ENCODE data around the gene PXDN. TPM values are rescaled to one million over a fixed set of nuclear protein-coding genes. Genes with fewer than 3 reads are reported as not detected.

The PXDN gene
- total RNA-seq, 2 donors from 2014 or later: 9.5 to 20.0 TPM

DNA sequence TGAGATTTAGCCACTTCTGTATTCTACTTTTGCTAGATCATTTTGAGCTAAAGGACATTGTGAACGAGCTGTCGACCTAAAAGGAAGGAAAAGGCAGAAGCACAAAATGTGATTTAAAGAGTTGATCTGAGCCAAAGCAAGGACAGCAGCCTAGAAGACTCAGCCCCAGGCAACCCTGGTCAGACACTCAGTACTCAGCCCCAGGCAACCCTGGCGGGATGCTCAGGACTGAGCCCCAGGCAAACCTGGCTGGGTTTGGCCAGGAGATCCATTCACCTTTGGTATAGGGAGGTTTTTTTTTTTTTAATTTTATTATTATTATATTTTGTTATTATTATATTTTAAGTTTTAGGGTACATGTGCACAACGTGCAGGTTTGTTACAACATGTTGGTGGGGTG is 34.3 kb upstream of the PXDN start:
- no peaks in the 10 kb centered on the region for H3K36me3 ChIP-seq
- intact Hi-C loops (cut with DNase I): no loop called here

DNA sequence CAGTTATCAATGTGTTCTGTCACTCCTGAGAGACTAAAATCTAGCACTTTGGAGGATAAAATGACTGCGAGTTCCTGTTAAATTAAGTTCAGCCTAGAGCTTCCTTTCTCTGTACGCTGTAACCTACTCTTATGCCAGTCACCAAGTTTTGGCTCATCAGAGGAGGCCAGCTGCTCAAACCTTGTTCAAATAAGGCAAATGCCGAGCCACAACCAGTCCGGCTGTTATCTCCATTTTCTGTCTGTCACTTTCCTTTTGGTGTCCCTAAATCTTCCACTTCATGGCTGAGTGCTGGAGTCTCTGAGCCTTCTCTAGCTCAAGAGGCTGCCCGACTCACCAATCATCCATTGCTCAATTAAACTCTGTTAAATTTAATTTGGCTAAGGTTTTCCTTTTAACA is 33.5 kb upstream of the PXDN start:
- H3K9ac ChIP-seq (ENCODE audit: low read depth in 2 of 2, low read length in 2 of 2): no peak overlapping the region
- no peak overlapping the region for H3K4me3 ChIP-seq
- TF ChIP-seq, protein P1, sequence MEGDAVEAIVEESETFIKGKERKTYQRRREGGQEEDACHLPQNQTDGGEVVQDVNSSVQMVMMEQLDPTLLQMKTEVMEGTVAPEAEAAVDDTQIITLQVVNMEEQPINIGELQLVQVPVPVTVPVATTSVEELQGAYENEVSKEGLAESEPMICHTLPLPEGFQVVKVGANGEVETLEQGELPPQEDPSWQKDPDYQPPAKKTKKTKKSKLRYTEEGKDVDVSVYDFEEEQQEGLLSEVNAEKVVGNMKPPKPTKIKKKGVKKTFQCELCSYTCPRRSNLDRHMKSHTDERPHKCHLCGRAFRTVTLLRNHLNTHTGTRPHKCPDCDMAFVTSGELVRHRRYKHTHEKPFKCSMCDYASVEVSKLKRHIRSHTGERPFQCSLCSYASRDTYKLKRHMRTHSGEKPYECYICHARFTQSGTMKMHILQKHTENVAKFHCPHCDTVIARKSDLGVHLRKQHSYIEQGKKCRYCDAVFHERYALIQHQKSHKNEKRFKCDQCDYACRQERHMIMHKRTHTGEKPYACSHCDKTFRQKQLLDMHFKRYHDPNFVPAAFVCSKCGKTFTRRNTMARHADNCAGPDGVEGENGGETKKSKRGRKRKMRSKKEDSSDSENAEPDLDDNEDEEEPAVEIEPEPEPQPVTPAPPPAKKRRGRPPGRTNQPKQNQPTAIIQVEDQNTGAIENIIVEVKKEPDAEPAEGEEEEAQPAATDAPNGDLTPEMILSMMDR (IDR thresholded peaks at IDR 0.05): no peak
- intact Hi-C loops (cut with DNase I): no loop called here
- no peaks in the 10 kb centered on the region for H3K9me3 ChIP-seq
- H3K4me1 ChIP-seq: no peaks in the 10 kb centered on the region
- no peaks in the 10 kb centered on the region for H3K27me3 ChIP-seq
- no peaks in the 10 kb centered on the region for H3K36me3 ChIP-seq
- DNase-seq: no peak
- H3K27ac ChIP-seq: no peak overlapping the region

More for the DNA sequence above, 34.3 kb upstream of the PXDN start:
- TF ChIP-seq, protein P1 (IDR thresholded peaks at IDR 0.05): no peak
- no peaks in the 10 kb centered on the region for H3K4me1 ChIP-seq
- DNase-seq: no peak
- no peak overlapping the region for H3K27ac ChIP-seq
- H3K9ac ChIP-seq (ENCODE audit: low read depth in 2 of 2, low read length in 2 of 2): no peak overlapping the region
- no peaks in the 10 kb centered on the region for H3K9me3 ChIP-seq
- no peaks in the 10 kb centered on the region for H3K27me3 ChIP-seq
- H3K4me3 ChIP-seq: no peak overlapping the region

DNA sequence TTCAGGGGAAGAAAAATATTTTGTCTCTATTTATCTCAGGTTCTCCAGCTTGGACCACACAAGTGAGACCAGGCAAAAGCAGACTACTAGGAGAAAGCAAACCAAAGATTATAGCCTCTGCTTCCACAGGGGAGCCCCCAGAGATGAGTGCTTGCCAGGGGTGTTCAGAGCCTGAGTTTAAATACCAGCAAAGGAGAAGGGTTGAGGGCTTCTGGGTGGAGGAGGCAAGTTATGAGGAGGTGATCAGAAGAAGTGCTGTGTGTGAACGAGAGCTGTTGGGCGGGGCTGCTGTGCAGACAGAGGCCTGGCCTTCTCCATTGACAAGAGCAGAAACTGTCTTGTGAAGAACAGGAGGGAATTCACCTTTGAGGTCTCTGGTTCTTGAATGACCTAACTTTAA is 32.8 kb upstream of the PXDN start:
- no peaks in the 10 kb centered on the region for H3K27me3 ChIP-seq
- no peaks in the 10 kb centered on the region for H3K36me3 ChIP-seq
- H3K9ac ChIP-seq (ENCODE audit: low read depth in 2 of 2, low read length in 2 of 2): no peak overlapping the region
- H3K4me3 ChIP-seq: no peak overlapping the region
- no peaks in the 10 kb centered on the region for H3K9me3 ChIP-seq
- intact Hi-C loops (cut with DNase I): no loop called here
- no peaks in the 10 kb centered on the region for H3K4me1 ChIP-seq
- TF ChIP-seq, protein P1 (IDR thresholded peaks at IDR 0.05): no peak
- H3K27ac ChIP-seq: no peak overlapping the region
- DNase-seq: no peak

DNA sequence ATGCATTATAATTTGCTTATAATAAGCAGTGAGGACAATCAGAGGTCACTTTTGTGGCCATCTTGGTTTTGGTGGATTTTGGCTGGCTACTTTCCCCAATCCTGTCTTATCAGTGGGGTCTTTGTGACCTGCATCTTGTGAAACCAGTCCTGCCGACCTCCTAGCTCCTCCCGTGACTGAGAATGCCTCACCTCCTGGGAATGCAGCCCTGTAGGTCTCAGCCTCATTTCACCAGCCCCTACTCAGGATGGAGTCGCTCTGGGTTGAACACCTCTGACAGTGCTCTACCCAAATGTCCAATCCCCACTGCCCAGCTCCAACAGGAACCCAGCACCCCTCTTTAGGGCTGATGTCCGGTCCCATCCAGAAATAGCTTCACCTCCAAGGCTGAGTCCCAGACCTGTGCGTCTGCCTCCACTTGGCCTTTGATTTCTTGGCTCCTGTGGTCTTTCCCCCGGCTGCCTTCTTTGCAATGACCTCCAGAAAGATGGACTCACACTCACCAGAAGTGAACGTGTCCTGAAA is 31.3 kb upstream of the PXDN start:
- intact Hi-C loops (cut with DNase I): no loop called here
- no peak overlapping the region for H3K27ac ChIP-seq
- H3K27me3 ChIP-seq: no peaks in the 10 kb centered on the region
- H3K9me3 ChIP-seq: no peaks in the 10 kb centered on the region
- no peaks in the 10 kb centered on the region for H3K4me1 ChIP-seq
- no peaks in the 10 kb centered on the region for H3K36me3 ChIP-seq
- TF ChIP-seq, protein P1 (IDR thresholded peaks at IDR 0.05): no peak
- H3K9ac ChIP-seq (ENCODE audit: low read depth in 2 of 2, low read length in 2 of 2): no peak overlapping the region
- no peak overlapping the region for H3K4me3 ChIP-seq
- no peak for DNase-seq

DNA sequence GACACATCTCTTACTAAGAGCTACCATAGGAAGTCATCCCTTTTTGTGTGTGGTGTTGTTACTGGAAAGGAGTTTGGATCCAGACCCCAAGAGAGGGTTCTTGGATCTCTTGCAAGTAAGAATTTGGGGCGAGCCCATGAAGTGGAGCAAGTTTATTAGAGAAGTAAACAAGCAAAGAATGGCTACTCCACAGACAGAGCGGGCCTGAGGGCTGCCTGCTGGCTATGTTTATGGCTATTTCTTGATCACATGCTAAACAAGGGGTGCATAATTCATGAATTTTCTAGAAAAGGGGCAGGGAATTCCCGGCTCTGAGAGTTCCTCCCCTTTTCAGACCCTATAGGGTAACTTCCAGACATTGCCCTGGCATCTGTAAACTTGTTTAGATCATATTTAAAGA is 30.6 kb upstream of the PXDN start:
- no peaks in the 10 kb centered on the region for H3K4me1 ChIP-seq
- H3K9ac ChIP-seq (ENCODE audit: low read depth in 2 of 2, low read length in 2 of 2): no peak overlapping the region
- DNase-seq: no peak

More for the DNA sequence above, 30.6 kb upstream of the PXDN start:
- no peak overlapping the region for H3K4me3 ChIP-seq
- no peak overlapping the region for H3K27ac ChIP-seq
- TF ChIP-seq, protein P1 (IDR thresholded peaks at IDR 0.05): no peak
- intact Hi-C loops (cut with DNase I): no loop called here
- H3K36me3 ChIP-seq: no peaks in the 10 kb centered on the region
- H3K27me3 ChIP-seq: no peaks in the 10 kb centered on the region
- no peaks in the 10 kb centered on the region for H3K9me3 ChIP-seq
